DMS53 (cell line): Measurements from ENCODE around the gene ARHGAP42.
A peak's percentile ranks its signal among the peaks of the same experiment; 100 is the strongest.

Source experiments
- DNase-seq: peaks from one replicate; lab custom pipeline; 2025; lab: John Stamatoyannopoulos, UW

The ARHGAP42 gene

DNA sequence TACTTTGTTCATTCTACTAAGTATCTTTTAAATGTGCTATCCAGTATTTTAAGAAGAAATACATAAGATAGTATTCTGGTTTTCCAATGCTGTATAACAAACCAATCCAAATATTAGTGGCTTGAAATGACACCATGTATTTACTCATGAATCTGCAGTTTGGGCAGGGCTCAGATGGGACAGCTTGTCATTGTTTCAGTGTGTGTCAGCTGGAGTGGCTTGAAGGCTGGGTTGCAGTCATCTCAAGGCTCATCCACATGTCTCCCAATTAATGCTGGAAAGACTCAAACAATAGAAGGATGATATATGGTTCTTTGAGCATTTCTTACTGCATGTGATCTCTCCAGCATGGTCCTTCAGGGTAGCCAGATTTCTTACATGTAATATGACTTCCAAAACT lies 146.2 kb downstream of the ARHGAP42 start:
- DNase-seq = no peak

DNA sequence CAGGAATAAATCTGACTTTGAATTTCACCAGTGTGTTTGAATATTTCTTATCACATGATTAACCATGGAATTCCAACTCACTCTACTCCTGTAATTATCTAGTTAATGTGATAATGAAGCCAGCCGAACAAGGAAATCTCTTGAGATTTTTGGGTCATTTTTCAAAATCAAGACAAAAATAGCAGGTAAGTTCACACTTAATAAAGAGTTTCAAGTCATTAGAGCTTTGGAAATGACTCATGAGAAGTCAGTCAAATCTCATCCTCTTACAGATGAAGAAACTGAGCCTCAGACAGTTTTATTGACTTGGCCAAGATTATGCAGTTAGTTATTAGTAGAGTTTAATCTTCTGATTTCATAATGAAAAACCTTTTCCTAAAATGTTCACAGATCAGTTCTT lies 148.8 kb downstream of the ARHGAP42 start:
- no peak for DNase-seq

- no peak for DNase-seq
These were observed 150.2 kb downstream of the ARHGAP42 start for GRCh38 chr11:100837311-100837710.

DNA sequence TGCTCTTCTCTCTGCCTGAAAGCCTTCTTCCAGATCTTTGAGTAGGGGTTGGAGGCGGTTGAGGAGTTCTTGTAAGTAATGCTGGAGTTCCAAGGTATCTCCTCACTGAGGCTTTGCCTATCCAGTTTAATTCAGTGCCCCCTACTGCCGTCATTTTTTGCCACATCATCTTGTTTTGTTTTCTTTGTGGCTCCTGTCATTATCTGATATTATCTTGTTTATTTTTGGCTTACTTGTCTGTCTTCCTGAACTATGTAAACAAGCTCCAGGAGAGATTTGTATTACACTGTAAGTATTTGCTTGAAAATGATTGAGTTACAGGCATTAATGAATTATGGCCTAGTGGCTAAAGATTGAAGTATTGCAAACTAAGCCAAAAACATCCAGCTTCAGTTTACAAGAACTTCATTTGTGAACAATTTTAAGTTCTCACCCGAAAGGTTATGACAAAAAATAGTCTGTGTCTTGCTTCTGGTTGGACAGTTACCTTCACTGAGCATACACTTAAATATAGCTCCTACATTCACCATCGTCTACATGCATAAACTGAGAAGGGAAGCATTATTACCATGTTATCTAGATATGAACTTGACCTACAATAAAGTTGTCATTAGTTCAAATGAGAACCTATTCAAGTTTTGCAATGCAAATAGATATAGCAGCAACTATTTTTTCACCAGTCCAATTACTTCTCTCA lies 154.8 kb downstream of the ARHGAP42 start:
- DNase-seq = peak; percentile 90

- no peak for DNase-seq
These were observed 160.7 kb downstream of the ARHGAP42 start for GRCh38 chr11:100847696-100848216.

- peak; percentile 25 for DNase-seq
These were observed 162.2 kb downstream of the ARHGAP42 start for GRCh38 chr11:100849009-100849900.

DNA sequence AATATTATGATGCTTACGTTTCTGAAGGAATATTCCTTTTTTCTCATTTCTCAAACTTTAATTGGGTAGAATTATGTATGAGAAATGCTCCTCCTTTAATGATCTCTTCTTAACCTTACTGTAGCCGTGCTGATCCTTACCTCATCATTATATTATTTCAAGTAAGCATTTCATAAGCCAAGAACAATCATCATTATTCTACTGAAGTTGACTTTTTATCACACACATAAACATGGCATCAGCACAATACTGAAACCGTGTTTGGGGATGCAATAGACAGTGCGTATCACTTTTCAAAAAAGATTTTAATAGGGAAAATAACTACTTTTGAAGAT lies 162.8 kb downstream of the ARHGAP42 start:
- no peak for DNase-seq

DNA sequence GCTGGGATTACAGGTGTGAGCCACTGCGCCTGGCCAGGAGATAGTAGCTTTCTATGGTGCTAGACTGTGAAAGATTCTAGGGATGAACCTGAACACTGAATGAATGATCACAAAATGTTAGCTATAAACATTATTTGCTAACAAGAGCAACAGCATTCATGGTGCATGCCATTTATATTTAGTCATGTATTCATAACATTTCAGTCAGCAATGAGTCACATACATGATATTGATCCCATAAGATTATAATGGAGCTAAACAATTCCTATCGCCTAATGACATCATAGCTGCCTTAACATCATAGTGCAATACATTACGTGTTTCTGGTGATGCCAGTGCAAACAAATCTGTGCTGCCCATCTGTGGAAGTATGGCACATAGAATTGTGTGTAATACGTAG lies 164.1 kb downstream of the ARHGAP42 start:
- no peak for DNase-seq

DNA sequence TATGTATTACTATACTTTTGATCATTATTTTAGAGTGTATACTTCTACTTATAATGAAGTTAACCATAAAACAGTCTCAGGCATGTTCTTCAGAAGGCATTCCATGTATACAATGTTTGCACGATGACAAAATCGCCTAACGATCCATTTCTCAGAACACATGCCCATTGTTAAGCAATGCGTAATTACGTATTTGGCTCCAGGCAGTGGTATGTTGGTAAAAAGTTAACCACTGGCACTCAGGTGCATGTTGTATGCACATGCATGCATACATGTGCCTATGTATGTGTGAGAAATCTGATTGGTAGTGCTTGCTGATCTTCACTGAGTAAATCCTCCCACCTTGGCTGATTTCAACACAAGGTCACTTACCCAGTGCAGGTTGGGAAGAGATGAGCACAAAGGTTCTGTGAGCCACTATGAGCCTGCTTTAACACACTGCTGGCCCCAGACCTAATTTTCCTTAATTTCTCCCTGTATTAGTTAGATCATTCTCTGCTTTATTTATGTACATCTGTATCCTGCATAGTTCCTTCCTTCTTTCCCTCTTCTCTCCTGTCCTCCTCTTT lies 164.6 kb downstream of the ARHGAP42 start:
- no peak for DNase-seq

- DNase-seq = peak; percentile 85
These were observed 168.5 kb downstream of the ARHGAP42 start for GRCh38 chr11:100855466-100856067.

DNA sequence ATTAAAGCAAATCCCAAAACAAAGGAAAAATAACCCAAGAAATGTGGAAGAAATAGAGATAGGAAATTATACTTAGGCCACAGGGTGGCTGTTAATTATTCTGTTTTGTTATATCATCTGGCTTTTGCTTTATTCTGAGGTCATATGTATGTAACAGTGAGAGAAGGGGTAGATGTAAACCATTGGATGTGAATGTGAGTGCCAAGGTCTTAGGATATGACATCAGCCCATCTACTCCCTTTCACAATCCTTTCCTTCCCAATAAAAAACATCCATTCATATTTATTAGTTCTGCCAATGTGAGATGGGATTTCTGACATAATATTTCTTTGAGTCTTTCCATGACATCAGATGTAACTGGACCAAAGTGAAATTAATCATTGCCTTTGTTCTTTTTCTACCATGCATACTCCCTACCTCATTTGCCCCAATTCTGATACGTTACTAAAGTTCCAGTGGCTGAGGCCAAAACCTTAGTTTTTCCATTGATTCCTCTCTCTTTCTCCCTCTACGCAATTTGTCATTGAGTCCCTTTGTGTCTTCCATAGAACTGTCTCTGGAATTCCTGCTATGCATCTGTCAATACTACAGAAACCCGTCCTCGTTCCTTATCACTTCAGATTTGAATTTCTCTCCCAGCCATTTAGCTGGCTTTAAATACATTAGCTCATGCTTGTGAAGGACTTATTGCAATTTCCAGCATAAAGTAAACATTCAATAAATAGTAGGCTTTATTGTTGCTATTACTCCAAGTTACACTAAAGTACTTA lies 170.3 kb downstream of the ARHGAP42 start:
- DNase-seq = no peak

GRCh38 chr11:100860318-100861155 lies 173.4 kb downstream of the ARHGAP42 start:
- no peak for DNase-seq

- peak; percentile 46 for DNase-seq
These were observed 174.1 kb downstream of the ARHGAP42 start for GRCh38 chr11:100861212-100861611.

- DNase-seq = peak; percentile 92
These were observed 176.0 kb downstream of the ARHGAP42 start for GRCh38 chr11:100863080-100863581.

DNA sequence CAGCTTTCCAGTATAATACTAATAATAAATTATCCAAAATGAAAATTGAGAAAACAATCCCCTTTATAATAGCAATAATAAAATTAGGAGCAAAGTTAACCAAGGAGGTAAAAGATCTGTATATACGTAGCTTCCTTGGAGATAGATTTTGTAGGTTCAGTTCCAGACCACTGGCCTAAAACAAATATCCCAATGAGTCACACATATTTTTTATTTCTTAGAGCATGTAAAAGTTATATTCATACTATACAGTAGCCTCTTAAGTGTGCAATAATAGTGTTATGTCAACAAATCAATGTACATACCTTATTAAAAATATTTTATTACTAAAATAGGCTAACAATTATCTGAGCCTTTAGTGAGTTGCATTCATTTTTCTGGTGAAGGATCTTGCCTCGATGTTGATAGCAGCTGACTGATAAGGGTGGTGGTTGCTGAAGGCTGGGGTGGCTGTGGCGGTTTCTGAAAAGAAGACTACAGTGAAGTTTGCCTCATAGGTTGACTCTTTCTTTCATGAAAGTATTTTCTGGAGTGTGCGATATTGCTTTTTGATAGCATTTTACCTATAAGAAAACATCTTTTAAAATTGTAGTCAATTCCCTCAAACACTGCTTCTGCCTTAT lies 178.5 kb downstream of the ARHGAP42 start:
- DNase-seq = no peak

- DNase-seq = no peak
These were observed 179.4 kb downstream of the ARHGAP42 start for GRCh38 chr11:100866453-100866852.

DNA sequence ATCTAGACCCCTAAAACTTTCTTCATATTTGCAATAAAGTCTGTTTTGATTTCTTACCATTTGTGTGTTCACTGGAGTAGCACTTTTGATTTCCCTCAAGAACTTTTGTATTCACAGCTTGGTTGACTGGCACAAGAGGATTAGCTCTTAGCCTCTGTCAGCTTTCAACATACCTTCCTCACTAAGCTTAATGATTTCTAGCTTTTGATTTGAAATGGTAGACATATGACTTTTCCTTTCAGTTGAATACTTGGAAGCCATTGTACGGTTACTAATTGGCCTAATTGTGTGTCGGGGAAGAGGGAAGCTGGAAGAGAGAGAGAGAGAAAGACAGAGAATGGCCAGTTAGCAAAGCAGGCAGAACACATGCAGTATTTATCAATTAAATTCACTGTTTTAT lies 180.5 kb downstream of the ARHGAP42 start:
- DNase-seq = no peak

DNA sequence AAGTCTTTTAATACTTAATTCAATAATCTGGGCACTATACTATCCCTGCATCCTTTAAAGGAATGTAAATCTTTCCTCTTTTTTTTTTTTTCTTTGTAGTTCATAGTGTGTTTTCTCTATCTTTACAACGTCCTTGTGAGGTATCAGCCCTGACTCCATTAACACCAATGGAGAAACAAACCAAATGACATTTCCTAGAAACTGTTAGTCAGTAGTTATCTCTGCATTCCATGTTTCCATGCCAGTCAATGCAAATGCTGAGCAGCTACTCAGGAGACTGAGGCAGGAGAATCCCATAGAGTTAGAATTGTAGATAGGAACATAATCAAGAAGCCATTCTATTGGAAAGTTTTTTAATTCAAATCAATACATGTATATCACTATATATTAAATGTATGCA lies 182.2 kb downstream of the ARHGAP42 start:
- no peak for DNase-seq

GRCh38 chr11:100870138-100870537 lies 183.1 kb downstream of the ARHGAP42 start:
- no peak for DNase-seq
